ENCODE measurements around the gene DELE1. TPM values are rescaled to one million over a fixed set of nuclear protein-coding genes. Genes with fewer than 3 reads are reported as not detected.

Gene DELE1, protein sequence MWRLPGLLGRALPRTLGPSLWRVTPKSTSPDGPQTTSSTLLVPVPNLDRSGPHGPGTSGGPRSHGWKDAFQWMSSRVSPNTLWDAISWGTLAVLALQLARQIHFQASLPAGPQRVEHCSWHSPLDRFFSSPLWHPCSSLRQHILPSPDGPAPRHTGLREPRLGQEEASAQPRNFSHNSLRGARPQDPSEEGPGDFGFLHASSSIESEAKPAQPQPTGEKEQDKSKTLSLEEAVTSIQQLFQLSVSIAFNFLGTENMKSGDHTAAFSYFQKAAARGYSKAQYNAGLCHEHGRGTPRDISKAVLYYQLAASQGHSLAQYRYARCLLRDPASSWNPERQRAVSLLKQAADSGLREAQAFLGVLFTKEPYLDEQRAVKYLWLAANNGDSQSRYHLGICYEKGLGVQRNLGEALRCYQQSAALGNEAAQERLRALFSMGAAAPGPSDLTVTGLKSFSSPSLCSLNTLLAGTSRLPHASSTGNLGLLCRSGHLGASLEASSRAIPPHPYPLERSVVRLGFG
- total RNA-seq (100 to 1,000 TPM in 1 of 5 experiments, 10 to 100 TPM in 4; 77.3 to 101 (median 88.2) TPM), polyA plus RNA-seq (10 to 100 TPM; 26.4 to 29.9 TPM), total RNA-seq (93.1 reads per million, percentile 83 among the genes with 10 or more reads in this experiment)

DNA sequence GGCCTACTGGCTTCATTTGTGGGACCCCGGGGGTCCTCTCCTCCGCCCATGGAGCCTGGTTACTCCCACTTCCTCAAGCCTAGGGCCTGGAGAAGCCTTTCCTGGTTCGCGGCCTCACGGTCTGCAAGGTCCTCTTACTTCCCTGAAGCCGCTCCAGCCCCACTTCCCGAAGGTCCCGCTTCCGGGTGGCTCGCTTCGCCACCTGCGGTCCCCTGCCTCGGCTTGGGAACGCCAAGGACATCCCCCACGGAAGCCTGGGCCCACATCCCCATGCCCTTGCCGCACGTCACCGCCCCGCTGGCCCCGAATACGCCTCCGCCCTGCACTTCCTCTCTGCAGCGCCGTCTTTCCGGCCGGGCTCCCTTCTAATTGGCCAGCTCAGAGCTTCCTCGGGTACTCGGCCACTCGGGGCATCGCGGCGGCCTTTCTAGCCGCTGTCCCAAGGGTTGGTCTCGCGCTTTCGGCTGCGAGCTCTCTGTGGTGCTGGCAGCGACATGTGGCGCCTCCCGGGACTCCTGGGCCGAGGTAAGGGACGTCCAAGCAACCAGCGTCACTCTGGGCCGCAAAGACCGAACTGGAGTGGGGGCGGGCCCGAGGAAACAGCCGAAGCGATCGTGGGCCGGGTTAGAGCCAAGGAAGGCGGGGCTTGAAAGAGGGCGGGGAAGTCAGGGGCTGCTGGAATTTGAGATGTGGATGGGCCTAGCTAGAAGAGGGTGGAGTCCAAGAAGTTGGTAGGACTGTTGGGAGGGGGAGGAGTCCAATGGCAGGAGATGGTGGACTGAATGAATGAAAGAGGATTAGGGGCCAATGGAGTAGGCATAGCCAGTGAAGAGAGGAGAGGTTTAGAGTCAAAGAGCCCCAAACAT is at the start of gene DELE1:
Gene DELE1, plus strand, starts transcription at position 424 of the 866 bp plus-strand sequence. Its CDS starts 71 bp downstream, at position 495.
- Mint-ChIP-seq H3K27ac (peak within 1 kb of the TSS; percentile 87 to 99 (median 98)), H3K36me3 (peaks cover 14 to 32% (median 27%) of the 10 kb centered on the region in 5 donors), H3K27me3 (no peaks in the 10 kb centered on the region), H3K4me3 (peak within 1 kb of the TSS; percentile 88 to 98 (median 94)), H3K9me3 (no peaks in the 10 kb centered on the region), H3K4me1 (peaks cover 23 to 54% (median 36%) of the 10 kb centered on the region in 7 donors)
- DNase-seq (peak; percentile 79 to 92 (median 90)), ATAC-seq (peak; percentile 97)
- Histone ChIP-seq H3K4me1 (ENCODE audit: control insufficient read depth in 2 of 2, insufficient read depth in 2 of 2, low read length in 2 of 2) (peaks cover 10 to 14% of the 10 kb centered on the region in 2 donors), H3K9me3 (ENCODE audit: control insufficient read depth in 2 of 3, low read length in 3 of 3) (no peaks in the 10 kb centered on the region), H3K4me3 (ENCODE audit: low read length) (peak within 1 kb of the TSS; percentile 81), H3K36me3 (ENCODE audit: control insufficient read depth in 2 of 3, insufficient read depth in 3 of 3, low read length in 3 of 3) (peaks cover 11 to 34% (median 18%) of the 10 kb centered on the region in 3 experiments), H3K27ac (ENCODE audit: low read depth, low read length) (peak within 1 kb of the TSS; percentile 98), H3K27me3 (ENCODE audit: control insufficient read depth in 2 of 2, insufficient read depth in 2 of 2, low read length in 2 of 2) (no peaks in the 10 kb centered on the region)
- POLR2A ChIA-PET, result interaction anchor here (0.8 to 2.4 kb wide), 22 partner anchors 9 to 603 kb away, joined by 3 to 20 read pairs (median 4); partner anchors contain the start of genes FCHSD1, HDAC3, RELL2 and RNF14
- intact Hi-C loops (cut with micrococcal nuclease), result loop anchor here (1.0 to 5.0 kb wide), 16 partner anchors 37 to 849 kb away; partner anchors contain the start of genes FCHSD1 (in 2 of the 2), NDFIP1 (in 2 of the 2), RNF14 (in 2 of the 2) and ARHGAP26 (in 1 of the 2)
- CTCF ChIA-PET, result interaction anchor here (0.6 to 2.3 kb wide), 8 partner anchors 13 to 257 kb away, joined by 3 to 11 read pairs (median 3); partner anchors contain the start of gene PCDH1

DNA sequence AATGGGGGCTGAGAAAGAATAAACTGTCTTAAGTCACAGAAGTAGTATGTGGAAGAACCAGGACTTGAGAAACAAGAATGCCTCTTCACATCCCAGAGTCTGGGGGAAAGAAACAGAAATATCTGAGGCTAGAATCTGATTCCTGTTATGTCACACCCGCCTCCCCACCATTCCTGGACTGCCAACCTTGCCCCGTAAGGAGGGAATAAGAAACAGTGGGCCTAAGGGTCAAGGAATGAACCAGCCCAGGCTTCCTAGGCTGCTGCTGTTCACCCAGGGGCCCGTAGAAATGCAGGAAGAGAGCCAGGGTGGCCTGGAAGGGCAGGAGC is 49.8 kb upstream of the DELE1 start:
- CTCF ChIA-PET, result no interaction called here

DNA sequence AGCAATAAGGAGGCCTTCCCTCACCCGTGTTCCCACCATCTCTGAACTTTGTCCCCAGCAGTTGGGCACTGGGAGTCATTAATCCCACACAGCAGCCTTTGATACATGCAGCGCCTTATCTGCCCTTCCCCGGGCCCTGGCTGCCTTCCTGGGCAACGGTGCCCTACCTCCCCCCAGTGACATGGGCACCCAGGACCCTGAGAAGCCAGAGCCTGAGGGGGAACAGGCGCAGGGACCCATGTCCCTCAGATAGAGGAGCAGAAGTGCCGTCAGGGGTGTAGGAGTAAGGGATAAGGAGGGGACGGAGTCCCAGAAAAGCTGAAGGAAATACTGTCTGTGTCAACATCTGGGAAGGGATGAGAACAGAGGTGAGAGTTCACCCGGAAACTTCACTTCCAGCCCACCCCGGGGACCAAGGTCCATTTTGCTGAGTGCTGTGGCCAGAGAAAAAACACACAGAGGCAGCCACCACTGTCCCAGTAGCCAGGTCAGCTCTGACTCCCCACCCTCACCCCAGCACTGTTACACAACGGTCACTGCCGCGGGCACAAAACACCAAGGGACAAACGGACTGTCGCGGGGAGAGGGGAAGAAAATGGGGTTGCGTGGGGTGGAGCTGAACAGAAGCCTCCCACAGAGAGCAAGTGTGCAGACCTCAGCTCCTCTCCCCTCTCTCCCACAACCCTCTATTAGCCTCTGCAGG is 49.3 kb upstream of the DELE1 start:
- no peak overlapping the region for H3K27ac ChIP-seq (ENCODE audit: low read depth, low read length)
- H3K4me1 ChIP-seq (ENCODE audit: control insufficient read depth in 2 of 2, insufficient read depth in 2 of 2, low read length in 2 of 2), result peaks cover 24 to 26% of the 10 kb centered on the region in 2 donors
- Mint-ChIP-seq H3K9me3 (peaks cover 0 to 2% (median 0%) of the 10 kb centered on the region in 11 donors), H3K27ac (no peak overlapping the region), H3K36me3 (peaks cover 0 to 5% (median 0%) of the 10 kb centered on the region in 5 donors), H3K4me1 (peaks cover 17 to 30% (median 21%) of the 10 kb centered on the region in 7 donors), H3K4me3 (no peak overlapping the region), H3K27me3 (peaks cover 59 to 80% (median 67%) of the 10 kb centered on the region in 5 donors)
- intact Hi-C loops (cut with micrococcal nuclease), result loop anchor here in 1 of 2 donors (10.0 kb wide), 1 partner anchor 460 kb away; the partner anchor contains the start of genes PCDHGA10 and PCDHGB7
- no peaks in the 10 kb centered on the region for H3K9me3 ChIP-seq (ENCODE audit: control insufficient read depth in 2 of 3, low read length in 3 of 3)
- CTCF ChIA-PET, result no interaction called here
- ATAC-seq (no peak), DNase-seq (no peak)
- POLR2A ChIA-PET, result no interaction called here
- H3K27me3 ChIP-seq (ENCODE audit: control insufficient read depth in 2 of 2, insufficient read depth in 2 of 2, low read length in 2 of 2), result peaks cover 8 to 14% of the 10 kb centered on the region in 2 donors
- no peak overlapping the region for H3K4me3 ChIP-seq (ENCODE audit: low read length)
- H3K36me3 ChIP-seq (ENCODE audit: control insufficient read depth in 2 of 3, insufficient read depth in 3 of 3, low read length in 3 of 3), result no peaks in the 10 kb centered on the region

More for the DNA sequence above, 49.8 kb upstream of the DELE1 start:
- Mint-ChIP-seq H3K9me3 (peaks cover 0 to 2% (median 0%) of the 10 kb centered on the region in 11 donors), H3K27ac (no peak overlapping the region), H3K4me3 (no peak overlapping the region), H3K27me3 (peaks cover 54 to 75% (median 62%) of the 10 kb centered on the region in 5 donors), H3K36me3 (peaks cover 0 to 5% (median 0%) of the 10 kb centered on the region in 5 donors), H3K4me1 (peaks cover 12 to 25% (median 16%) of the 10 kb centered on the region in 7 donors)
- H3K27me3 ChIP-seq (ENCODE audit: control insufficient read depth in 2 of 2, insufficient read depth in 2 of 2, low read length in 2 of 2), result peaks cover 8 to 14% of the 10 kb centered on the region in 2 donors
- POLR2A ChIA-PET, result no interaction called here
- no peak overlapping the region for H3K27ac ChIP-seq (ENCODE audit: low read depth, low read length)
- intact Hi-C loops (cut with micrococcal nuclease), result loop anchor here in 1 of 2 donors (10.0 kb wide), 1 partner anchor 459 kb away; the partner anchor contains the start of genes PCDHGA10 and PCDHGB7
- H3K9me3 ChIP-seq (ENCODE audit: control insufficient read depth in 2 of 3, low read length in 3 of 3), result no peaks in the 10 kb centered on the region
- H3K4me1 ChIP-seq (ENCODE audit: control insufficient read depth in 2 of 2, insufficient read depth in 2 of 2, low read length in 2 of 2), result peaks cover 20 to 22% of the 10 kb centered on the region in 2 donors
- DNase-seq (no peak), ATAC-seq (no peak)
- H3K4me3 ChIP-seq (ENCODE audit: low read length), result no peak overlapping the region
- no peaks in the 10 kb centered on the region for H3K36me3 ChIP-seq (ENCODE audit: control insufficient read depth in 2 of 3, insufficient read depth in 3 of 3, low read length in 3 of 3)

DNA sequence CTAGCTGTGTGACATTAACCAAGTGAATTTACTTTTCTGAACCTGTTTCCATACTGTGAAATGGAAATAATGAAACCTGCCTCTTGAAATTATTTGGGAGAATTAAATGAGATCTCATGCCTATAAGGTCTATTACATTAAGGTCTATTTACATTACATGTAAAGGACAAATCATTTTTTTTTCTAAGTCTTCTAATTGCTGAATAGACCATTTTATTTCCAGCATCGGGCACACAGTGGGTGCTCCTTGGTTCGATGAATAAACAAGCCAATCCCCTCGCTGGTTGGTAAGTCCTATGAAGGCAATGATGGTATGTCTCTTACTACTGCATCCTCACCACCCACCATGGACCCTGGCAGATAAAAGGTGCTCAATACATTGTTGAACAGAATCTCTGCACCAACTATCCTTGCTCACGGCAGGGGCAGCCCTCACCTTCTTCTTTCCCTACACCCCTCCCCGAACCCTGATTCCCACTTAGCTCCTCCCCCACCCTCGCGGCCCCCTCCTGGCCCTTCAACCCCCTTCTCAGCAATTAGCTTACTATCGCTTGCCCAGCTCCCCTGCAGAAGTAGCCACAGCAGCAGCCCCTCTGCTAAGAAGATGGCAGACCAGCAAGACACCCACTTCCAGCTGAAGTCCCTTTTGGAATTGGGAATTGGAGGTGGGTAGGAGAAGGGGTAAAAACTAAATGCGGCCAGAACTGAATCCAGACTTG is 48.5 kb upstream of the DELE1 start:
- Mint-ChIP-seq H3K4me1 (peaks cover 18 to 33% (median 24%) of the 10 kb centered on the region in 7 donors), H3K9me3 (peaks cover 0 to 1% (median 0%) of the 10 kb centered on the region in 11 donors), H3K36me3 (peaks cover 0 to 5% (median 0%) of the 10 kb centered on the region in 5 donors), H3K27ac (no peak overlapping the region), H3K4me3 (peak overlapping the region; percentile 3 to 87 (median 43)), H3K27me3 (peaks cover 65 to 81% (median 72%) of the 10 kb centered on the region in 5 donors)
- peaks cover 24 to 26% of the 10 kb centered on the region in 2 donors for H3K4me1 ChIP-seq (ENCODE audit: control insufficient read depth in 2 of 2, insufficient read depth in 2 of 2, low read length in 2 of 2)
- H3K9me3 ChIP-seq (ENCODE audit: control insufficient read depth in 2 of 3, low read length in 3 of 3), result no peaks in the 10 kb centered on the region
- ChIA-PET CTCF (interaction anchor here (0.9 to 1.5 kb wide), 2 partner anchors 180 to 183 kb away, joined by 3 to 4 read pairs; no protein-coding TSS in a partner anchor), POLR2A (interaction anchor here (1.1 kb wide), 1 partner anchor 180 kb away, joined by 4 read pairs; no protein-coding TSS in a partner anchor)
- H3K27me3 ChIP-seq (ENCODE audit: control insufficient read depth in 2 of 2, insufficient read depth in 2 of 2, low read length in 2 of 2), result peaks cover 8 to 14% of the 10 kb centered on the region in 2 donors
- H3K4me3 ChIP-seq (ENCODE audit: low read length), result no peak overlapping the region
- DNase-seq (no peak), ATAC-seq (no peak)
- H3K36me3 ChIP-seq (ENCODE audit: control insufficient read depth in 2 of 3, insufficient read depth in 3 of 3, low read length in 3 of 3), result no peaks in the 10 kb centered on the region
- intact Hi-C loops (cut with micrococcal nuclease), result loop anchor here (5.0 to 10.0 kb wide), 3 partner anchors 48 to 460 kb away; partner anchors contain the start of genes PCDHGA10 (in 1 of the 2) and PCDHGB7 (in 1 of the 2)
- no peak overlapping the region for H3K27ac ChIP-seq (ENCODE audit: low read depth, low read length)
